ENCODE measurements around the gene KRTAP5-7.

GRCh38 chr11:71562120-71562519 is 35.1 kb downstream of the KRTAP5-7 start:
- TF ChIP-seq, protein P1, sequence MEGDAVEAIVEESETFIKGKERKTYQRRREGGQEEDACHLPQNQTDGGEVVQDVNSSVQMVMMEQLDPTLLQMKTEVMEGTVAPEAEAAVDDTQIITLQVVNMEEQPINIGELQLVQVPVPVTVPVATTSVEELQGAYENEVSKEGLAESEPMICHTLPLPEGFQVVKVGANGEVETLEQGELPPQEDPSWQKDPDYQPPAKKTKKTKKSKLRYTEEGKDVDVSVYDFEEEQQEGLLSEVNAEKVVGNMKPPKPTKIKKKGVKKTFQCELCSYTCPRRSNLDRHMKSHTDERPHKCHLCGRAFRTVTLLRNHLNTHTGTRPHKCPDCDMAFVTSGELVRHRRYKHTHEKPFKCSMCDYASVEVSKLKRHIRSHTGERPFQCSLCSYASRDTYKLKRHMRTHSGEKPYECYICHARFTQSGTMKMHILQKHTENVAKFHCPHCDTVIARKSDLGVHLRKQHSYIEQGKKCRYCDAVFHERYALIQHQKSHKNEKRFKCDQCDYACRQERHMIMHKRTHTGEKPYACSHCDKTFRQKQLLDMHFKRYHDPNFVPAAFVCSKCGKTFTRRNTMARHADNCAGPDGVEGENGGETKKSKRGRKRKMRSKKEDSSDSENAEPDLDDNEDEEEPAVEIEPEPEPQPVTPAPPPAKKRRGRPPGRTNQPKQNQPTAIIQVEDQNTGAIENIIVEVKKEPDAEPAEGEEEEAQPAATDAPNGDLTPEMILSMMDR (CRISPR knock-in tag; IDR thresholded peaks at IDR 0.05): no peak
- TF ChIP-seq GABPA (IDR thresholded peaks at IDR 0.05; ENCODE audit: low read depth, low read length) (no peak), GABPA (CRISPR knock-in tag; IDR thresholded peaks at IDR 0.05; ENCODE audit: low read depth) (no peak), FOXM1 (CRISPR knock-in tag; IDR thresholded peaks at IDR 0.05) (no peak), HNF4G (IDR thresholded peaks at IDR 0.05; ENCODE audit: borderline replicate concordance, low read depth, low read length) (no peak), HNF4G (CRISPR knock-in tag; IDR thresholded peaks at IDR 0.05; ENCODE audit: borderline replicate concordance, low read depth) (no peak), POLR2AphosphoS5 (IDR thresholded peaks at IDR 0.05; ENCODE audit: low read depth, low read length) (no peak), ZNF644 (CRISPR knock-in tag; IDR thresholded peaks at IDR 0.05; ENCODE audit: low read depth) (no peak), ZFP62 (CRISPR knock-in tag; IDR thresholded peaks at IDR 0.05) (no peak), POLR2A (IDR thresholded peaks at IDR 0.05; ENCODE audit: insufficient read depth in 1 of 2, low read depth in 2 of 2, low read length in 2 of 2) (no peak), ZNF232 (CRISPR knock-in tag; IDR thresholded peaks at IDR 0.05; ENCODE audit: borderline replicate concordance) (no peak), GATAD2A (CRISPR knock-in tag; IDR thresholded peaks at IDR 0.05) (no peak), NFIC (IDR thresholded peaks at IDR 0.05; ENCODE audit: low read length) (no peak), SAFB2 (CRISPR knock-in tag; IDR thresholded peaks at IDR 0.05; ENCODE audit: borderline replicate concordance, low read depth) (no peak)
- TF ChIP-seq, protein P2, sequence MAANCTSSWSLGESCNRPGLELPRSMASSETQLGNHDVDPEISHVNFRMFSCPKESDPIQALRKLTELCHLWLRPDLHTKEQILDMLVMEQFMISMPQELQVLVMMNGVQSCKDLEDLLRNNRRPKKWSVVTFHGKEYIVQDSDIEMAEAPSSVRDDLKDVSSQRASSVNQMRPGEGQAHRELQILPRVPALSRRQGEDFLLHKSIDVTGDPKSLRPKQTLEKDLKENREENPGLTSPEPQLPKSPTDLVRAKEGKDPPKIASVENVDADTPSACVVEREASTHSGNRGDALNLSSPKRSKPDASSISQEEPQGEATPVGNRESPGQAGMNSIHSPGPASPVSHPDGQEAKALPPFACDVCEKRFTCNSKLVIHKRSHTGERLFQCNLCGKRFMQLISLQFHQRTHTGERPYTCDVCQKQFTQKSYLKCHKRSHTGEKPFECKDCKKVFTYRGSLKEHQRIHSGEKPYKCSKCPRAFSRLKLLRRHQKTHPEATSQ (CRISPR knock-in tag; IDR thresholded peaks at IDR 0.05; ENCODE audit: borderline replicate concordance): no peak
